ENCODE results near the gene HEPACAM. TPM values are rescaled to one million over a fixed set of nuclear protein-coding genes. Genes with fewer than 3 reads are reported as not detected.

Gene HEPACAM
- total RNA-seq, 1 experiment from 2014 or later, result not detected

DNA sequence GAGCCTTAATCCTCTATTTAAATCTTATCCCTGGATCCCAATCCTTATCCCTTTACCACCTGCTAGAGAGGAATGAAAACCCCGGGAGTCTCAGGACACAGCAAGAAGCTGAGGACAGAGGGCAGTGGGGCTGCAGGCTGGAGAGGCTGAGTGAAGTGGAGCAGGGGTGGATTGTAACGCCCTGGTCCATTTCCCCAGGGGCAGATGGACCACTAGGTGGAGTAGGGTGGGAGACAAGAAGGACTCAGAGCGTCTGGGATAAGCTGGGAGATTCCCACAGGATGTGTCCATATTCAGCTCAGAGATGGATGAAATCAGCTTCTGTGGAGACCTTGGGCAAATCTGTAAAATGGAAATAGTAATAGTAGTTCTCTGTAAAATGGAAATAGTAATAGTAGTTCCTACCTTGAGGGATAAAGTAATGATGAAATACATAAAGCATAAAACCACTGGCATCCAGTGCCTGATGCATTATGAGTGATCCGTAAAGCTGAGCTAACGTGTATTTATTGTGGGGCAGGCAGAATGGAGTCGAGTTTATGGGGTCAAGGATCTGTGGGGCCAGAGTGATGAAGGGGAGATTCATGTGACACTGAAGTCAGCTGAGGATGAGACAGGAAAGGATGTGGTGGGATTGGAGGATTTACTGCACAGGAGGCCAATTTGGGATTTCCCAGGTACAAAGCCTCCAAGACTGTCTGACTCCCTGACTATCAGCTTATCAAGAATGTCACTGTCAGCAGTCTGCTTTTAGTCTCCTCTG lies 36.3 kb downstream of the HEPACAM start:
- no peaks in the 10 kb centered on the region for H3K9me3 ChIP-seq (ENCODE audit: low read depth, low read length, poor library complexity, severe bottlenecking)
- no peak overlapping the region for H3K4me3 ChIP-seq (ENCODE audit: low read depth, low read length, poor library complexity, severe bottlenecking)
- CTCF ChIA-PET, result no interaction called here
- H3K4me1 ChIP-seq (ENCODE audit: insufficient read depth, low read length, poor library complexity, severe bottlenecking), result no peaks in the 10 kb centered on the region
- no TSS peak for BruUV-seq (replicated peaks)
- intact Hi-C loops (cut with micrococcal nuclease; ENCODE audit: unreplicated experiment), result no loop called here
- DNase-seq (ENCODE audit: low spot score), result no peak
- peaks cover 52% of the 10 kb centered on the region for H3K27me3 ChIP-seq (replicated peaks; ENCODE audit: insufficient read depth, low read depth, low read length, poor library complexity)
- POLR2A ChIA-PET (ENCODE audit: low non-redundant PET), result no interaction called here
- no peak for TF ChIP-seq EZH2 (IDR thresholded peaks at IDR 0.05; ENCODE audit: borderline replicate concordance, low read depth, low read length, poor library complexity, severe bottlenecking)
- TF ChIP-seq, protein P1, sequence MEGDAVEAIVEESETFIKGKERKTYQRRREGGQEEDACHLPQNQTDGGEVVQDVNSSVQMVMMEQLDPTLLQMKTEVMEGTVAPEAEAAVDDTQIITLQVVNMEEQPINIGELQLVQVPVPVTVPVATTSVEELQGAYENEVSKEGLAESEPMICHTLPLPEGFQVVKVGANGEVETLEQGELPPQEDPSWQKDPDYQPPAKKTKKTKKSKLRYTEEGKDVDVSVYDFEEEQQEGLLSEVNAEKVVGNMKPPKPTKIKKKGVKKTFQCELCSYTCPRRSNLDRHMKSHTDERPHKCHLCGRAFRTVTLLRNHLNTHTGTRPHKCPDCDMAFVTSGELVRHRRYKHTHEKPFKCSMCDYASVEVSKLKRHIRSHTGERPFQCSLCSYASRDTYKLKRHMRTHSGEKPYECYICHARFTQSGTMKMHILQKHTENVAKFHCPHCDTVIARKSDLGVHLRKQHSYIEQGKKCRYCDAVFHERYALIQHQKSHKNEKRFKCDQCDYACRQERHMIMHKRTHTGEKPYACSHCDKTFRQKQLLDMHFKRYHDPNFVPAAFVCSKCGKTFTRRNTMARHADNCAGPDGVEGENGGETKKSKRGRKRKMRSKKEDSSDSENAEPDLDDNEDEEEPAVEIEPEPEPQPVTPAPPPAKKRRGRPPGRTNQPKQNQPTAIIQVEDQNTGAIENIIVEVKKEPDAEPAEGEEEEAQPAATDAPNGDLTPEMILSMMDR (conservative IDR thresholded peaks at IDR 0.05; ENCODE audit: low read depth, low read length), result no peak
- no peak overlapping the region for H3K27ac ChIP-seq (ENCODE audit: low read depth, low read length, poor library complexity, severe bottlenecking)
- H3K36me3 ChIP-seq (ENCODE audit: insufficient read depth, low read length, poor library complexity, severe bottlenecking), result no peaks in the 10 kb centered on the region

DNA sequence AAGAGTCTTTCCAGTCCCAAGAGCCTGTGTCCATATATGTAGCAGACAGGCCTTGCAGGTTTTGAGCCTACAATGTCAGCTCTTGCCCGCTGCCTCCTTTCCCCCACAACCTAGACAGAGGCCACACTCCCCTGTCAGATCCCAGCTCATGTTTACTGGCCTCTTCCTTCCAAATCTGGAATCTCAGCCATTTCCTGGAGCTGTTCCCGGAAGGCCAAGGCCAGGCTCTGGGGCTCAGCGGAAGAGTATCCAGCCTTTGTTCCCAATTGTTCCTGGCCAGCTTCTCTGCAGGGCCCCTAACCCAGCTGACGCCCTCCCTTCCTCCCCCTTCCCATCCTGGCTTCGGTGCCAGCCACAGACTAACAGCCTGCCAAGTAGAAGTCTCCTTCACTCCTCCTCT lies 37.1 kb downstream of the HEPACAM start:
- H3K9me3 ChIP-seq (ENCODE audit: low read depth, low read length, poor library complexity, severe bottlenecking), result no peaks in the 10 kb centered on the region
- no peaks in the 10 kb centered on the region for H3K36me3 ChIP-seq (ENCODE audit: insufficient read depth, low read length, poor library complexity, severe bottlenecking)
- no peak for DNase-seq (ENCODE audit: low spot score)
- TF ChIP-seq, protein P1 (conservative IDR thresholded peaks at IDR 0.05; ENCODE audit: low read depth, low read length), result no peak
- TF ChIP-seq EZH2 (IDR thresholded peaks at IDR 0.05; ENCODE audit: borderline replicate concordance, low read depth, low read length, poor library complexity, severe bottlenecking), result no peak
- H3K4me1 ChIP-seq (ENCODE audit: insufficient read depth, low read length, poor library complexity, severe bottlenecking), result no peaks in the 10 kb centered on the region
- intact Hi-C loops (cut with micrococcal nuclease; ENCODE audit: unreplicated experiment), result no loop called here
- H3K27me3 ChIP-seq (replicated peaks; ENCODE audit: insufficient read depth, low read depth, low read length, poor library complexity), result peaks cover 44% of the 10 kb centered on the region
- H3K4me3 ChIP-seq (ENCODE audit: low read depth, low read length, poor library complexity, severe bottlenecking), result no peak overlapping the region
- ChIA-PET POLR2A (ENCODE audit: low non-redundant PET) (no interaction called here), CTCF (no interaction called here)
- H3K27ac ChIP-seq (ENCODE audit: low read depth, low read length, poor library complexity, severe bottlenecking), result no peak overlapping the region
- BruUV-seq (replicated peaks), result no TSS peak

DNA sequence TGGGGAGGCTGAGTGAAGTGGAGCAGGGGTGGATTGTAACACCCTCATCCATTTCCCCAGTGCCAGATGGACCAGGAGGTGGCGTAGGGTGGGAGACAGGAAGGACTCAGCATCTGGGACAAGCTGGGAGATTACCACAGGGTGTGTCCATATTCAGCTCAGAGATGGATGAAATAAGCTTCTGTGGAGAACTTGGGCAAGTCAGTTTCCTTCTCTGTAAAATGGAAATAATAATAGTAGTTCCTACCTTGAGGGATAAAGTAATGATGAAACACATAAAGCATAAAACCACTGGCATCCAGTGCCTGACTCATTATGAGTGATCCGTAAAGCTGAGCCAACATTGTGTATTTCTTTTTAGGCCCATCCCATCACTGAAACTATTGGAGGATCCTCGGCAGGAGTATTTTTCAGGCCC lies 37.6 kb downstream of the HEPACAM start:
- Histone ChIP-seq H3K27ac (ENCODE audit: low read depth, low read length, poor library complexity, severe bottlenecking) (no peak overlapping the region), H3K4me3 (ENCODE audit: low read depth, low read length, poor library complexity, severe bottlenecking) (no peak overlapping the region), H3K36me3 (ENCODE audit: insufficient read depth, low read length, poor library complexity, severe bottlenecking) (no peaks in the 10 kb centered on the region), H3K27me3 (replicated peaks; ENCODE audit: insufficient read depth, low read depth, low read length, poor library complexity) (peaks cover 40% of the 10 kb centered on the region), H3K9me3 (ENCODE audit: low read depth, low read length, poor library complexity, severe bottlenecking) (no peaks in the 10 kb centered on the region), H3K4me1 (ENCODE audit: insufficient read depth, low read length, poor library complexity, severe bottlenecking) (no peaks in the 10 kb centered on the region)
- no peak for DNase-seq (ENCODE audit: low spot score)
- TF ChIP-seq EZH2 (IDR thresholded peaks at IDR 0.05; ENCODE audit: borderline replicate concordance, low read depth, low read length, poor library complexity, severe bottlenecking), result no peak
- TF ChIP-seq, protein P1 (conservative IDR thresholded peaks at IDR 0.05; ENCODE audit: low read depth, low read length), result no peak
- ChIA-PET CTCF (no interaction called here), POLR2A (ENCODE audit: low non-redundant PET) (no interaction called here)
- no TSS peak for BruUV-seq (replicated peaks)
- intact Hi-C loops (cut with micrococcal nuclease; ENCODE audit: unreplicated experiment), result no loop called here
